GM18867 (cell line): Measurements from ENCODE around the gene PRKAG2.
"Not testable (repeated sequence)": the region's sequence is repeated elsewhere in the genome, so short reads cannot be mapped to it uniquely, and the experiment has no call there.

Source experiments
- ATAC-seq: cut with Tn5 transposase; IDR thresholded peaks from one replicate; pipeline ENCODE4 v1.9.1; 2021; ENCODE audit warnings: mild to moderate bottlenecking, moderate library complexity; ENCODE audit not compliant: unreplicated experiment

Gene PRKAG2

GRCh38 chr7:151852486-151853396, 24.2 kb downstream of the PRKAG2 start:
- ATAC-seq: no peak

- no peak for ATAC-seq
These were observed 25.1 kb downstream of the PRKAG2 start for GRCh38 chr7:151851782-151852181.

DNA sequence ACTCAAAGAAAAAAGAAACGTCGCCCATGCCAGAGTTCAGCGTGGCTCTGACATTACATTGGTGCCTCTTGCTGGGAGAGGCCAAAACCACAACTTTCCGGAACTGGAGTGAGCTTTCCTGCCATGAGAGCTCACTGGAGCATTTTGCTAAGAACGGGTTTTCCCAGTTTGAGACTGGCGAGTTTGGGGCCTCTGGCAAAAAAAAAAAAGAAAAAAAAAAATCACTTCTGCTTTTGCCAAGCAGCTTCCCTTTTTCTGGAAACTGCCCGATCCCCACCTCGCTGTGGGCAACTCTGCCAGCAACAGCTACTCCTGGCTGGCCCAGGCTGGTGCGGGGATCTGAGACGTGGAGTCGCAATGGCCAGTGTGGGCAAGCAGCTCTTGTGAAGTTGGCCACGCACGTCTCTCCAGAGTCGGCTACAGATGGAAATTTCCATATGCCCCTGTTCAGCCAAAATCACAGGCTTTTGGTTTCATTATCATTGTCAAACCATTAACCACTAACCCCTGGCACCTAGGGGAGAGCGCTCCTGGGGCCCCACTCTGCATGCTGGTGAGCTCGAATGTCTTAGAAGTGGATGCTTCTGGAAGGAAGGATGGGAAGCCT, 25.7 kb downstream of the PRKAG2 start:
- ATAC-seq: no peak

GRCh38 chr7:151850491-151851124, 26.3 kb downstream of the PRKAG2 start:
- no peak for ATAC-seq

DNA sequence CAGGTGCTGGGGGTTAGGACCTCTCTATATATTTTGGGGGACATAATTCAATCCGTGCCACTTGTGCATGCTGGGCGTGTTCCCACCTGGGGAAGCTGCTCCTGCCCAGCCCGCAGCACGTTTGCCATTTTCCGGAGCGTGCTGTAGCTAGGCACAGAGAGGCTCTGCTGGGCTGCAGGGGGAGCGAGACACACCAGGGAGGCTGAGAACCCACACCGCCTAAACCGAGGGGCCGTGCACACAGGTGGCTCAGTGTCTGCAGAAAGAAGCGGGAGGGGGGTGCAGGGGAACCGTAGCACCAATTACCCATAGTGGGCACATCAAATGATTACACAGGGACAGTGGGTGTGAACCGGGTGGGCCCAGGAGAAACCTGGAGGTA, 27.0 kb downstream of the PRKAG2 start:
- no peak for ATAC-seq

DNA sequence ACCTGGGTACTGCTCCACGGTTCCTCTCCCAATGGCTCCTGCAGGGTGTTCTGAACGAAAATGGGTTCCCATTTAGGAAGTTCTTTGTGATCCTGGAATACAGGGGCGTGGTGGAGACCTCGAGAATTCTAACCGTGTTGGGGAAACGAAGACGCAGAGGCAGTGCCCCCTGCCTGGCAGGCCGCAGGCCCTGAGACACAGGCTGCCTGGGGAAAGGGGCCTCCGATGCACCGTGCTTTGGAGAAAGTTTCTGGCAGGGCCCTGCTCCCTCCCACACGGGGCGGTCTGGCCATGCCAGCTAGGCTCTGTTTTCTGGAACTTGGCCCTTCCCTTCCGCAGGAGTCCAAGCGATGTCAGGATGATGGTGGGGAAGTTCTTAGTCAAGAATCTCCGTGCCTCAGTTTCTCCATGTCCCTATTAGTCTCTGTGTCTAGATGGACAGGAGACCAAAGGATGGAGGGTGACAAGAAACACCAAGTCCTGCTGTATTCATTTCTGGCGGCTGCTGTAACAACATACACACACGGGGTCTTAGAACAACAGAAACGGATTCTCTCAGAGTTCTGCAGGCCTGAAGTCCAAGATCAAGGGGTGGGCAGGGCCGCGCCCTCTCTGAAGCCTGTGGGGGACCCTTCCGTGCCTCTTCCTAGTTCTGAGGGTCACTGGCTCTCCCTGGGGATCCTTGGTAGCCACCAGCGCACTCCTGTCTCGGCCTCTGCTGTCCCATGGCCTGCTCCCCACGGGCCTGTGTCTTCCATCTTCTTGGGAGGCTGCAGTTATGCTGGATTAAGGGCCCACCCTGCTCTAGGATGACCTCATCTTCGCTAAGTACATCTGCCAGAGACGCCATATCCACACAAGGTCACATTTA, 27.7 kb downstream of the PRKAG2 start:
- no peak for ATAC-seq

GRCh38 chr7:151847681-151848081, 29.2 kb downstream of the PRKAG2 start:
- ATAC-seq: no peak

DNA sequence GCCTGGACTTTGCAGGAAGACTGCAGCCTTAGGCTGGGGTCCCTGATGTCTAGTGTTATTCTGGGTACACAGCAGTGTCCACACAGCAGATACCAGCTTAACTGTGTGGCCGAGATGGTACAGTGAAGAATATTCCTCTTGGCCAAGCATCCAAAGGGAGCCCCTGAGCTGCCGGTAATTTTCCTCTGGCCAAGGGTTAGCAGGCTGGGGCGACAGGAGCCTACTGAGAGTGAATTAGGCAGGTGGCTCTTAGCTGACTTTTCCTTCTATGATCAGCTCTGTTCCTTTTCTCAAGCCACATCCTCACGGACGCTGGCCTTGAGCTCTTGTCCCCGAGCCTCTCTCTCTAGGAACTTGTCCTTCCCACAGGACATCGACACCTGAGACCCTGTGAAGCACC, 29.8 kb downstream of the PRKAG2 start:
- no peak for ATAC-seq

DNA sequence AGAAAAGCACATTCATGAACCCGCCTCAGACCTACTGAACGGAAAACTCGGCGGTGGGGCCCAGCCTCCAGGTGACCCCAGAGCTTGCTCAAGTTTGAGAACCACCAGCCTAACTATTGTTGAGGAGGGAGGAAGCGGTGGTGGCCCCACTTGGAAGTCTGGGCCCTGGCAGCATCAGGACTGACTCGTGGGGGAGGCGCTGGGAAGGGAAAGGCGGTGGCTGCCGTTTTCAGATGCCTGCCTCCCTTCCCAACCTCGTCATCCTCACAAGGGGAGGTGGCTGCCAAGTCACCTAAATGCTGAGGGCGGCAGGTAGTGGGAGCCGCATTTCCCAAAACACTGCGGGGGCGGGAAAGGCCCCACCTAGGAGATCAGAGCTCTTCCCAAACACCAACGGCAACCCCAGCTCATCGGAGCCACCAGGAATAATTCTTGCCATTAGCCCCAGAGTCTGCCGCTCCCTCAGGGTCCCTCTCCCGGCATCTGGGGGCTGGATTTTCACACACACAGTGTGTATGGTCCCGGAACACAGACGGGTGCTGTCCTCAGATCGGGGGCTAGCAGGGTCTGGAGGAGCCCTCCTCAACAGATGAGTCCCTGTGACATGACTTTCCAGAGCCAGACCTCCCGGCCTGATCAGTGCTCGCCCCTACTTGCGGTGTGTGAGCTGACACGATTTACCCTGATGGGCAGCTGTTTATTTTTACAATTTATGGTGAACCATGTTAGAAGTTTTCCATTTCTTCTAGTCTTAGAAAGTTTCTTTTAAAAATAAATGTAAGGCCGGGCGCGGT, 31.3 kb downstream of the PRKAG2 start:
- no peak for ATAC-seq

DNA sequence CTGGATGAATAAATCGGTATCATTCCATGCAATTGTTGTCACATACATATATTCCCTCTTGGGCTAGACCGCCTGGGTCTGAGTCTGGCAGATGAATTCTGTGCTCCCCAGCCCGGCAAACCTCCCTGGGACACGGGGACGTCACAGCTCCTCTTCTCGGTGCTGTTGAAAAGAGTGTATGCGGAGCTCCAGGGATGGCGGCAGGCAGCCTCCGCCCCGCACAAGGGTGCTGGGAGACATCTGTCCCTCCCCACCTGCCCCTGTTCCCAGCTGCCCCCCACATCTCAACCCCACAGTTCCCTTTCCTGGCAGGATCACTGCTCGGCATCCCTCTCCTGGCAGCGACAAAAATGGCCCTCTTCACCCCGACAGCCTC, 32.1 kb downstream of the PRKAG2 start:
- ATAC-seq: no peak

- no peak for ATAC-seq
These were observed 32.7 kb downstream of the PRKAG2 start for GRCh38 chr7:151844071-151844824.

- ATAC-seq: no peak
These were observed 33.7 kb downstream of the PRKAG2 start for GRCh38 chr7:151843181-151843580.

DNA sequence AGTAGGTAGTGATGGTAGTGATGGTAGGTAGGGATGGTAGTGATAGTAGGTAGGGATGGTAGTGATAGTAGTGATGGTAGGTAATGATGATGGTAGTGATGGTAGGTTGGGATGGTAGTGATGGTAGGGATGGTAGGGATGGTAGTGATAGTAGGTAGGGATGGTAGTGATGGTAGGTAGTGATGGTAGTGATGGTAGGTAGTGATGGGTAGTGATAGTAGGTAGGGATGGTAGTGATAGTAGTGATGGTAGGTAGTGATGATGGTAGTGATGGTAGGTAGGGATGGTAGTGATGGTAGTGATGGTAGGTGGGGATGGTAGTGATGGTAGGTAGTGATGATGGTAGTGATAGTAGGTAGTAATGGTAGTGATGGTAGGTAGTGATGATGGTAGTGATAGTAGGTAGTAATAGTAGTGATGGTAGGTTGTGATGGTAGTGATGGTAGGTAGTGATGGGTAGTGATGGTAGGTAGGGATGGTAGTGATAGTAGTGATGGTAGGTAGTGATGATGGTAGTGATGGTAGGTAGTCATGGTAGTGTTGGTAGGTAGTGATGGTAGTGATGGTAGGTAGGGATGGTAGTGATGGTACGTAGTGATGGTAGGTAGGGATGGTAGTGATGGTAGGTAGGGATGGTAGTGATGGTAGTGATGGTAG, 35.4 kb downstream of the PRKAG2 start:
- ATAC-seq: not testable (repeated sequence)

GRCh38 chr7:151840088-151840910, 36.6 kb downstream of the PRKAG2 start:
- ATAC-seq: no peak

DNA sequence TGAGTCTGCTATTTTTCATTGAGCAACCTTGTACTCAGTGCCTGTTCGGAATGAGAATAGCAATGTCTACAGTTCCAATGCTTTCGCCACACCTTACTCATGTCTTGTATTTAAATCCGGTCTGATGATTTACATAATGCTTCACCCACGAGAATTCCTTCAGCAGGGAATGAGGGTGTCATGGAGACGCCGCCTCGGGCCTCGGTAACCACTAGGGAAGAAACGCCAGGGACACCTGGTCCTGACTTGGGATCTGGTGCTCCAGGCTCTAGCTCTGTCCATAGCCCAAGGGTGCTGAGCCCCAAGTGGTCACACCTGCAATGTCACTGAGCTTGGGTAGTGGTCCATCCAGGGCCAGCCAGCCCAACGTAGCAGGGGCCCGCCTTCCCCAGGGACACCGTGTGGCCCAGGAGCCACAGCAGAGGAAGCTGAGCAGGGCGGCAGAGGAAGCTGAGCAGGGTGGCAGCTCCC, 37.4 kb downstream of the PRKAG2 start:
- peak; percentile 18 for ATAC-seq

- ATAC-seq: peak; percentile 75
These were observed 38.0 kb downstream of the PRKAG2 start for GRCh38 chr7:151838861-151839381.

- ATAC-seq: no peak
These were observed 38.8 kb downstream of the PRKAG2 start for GRCh38 chr7:151838072-151838471.
